ENCODE results near the gene GTF2A1.

The GTF2A1 gene

DNA sequence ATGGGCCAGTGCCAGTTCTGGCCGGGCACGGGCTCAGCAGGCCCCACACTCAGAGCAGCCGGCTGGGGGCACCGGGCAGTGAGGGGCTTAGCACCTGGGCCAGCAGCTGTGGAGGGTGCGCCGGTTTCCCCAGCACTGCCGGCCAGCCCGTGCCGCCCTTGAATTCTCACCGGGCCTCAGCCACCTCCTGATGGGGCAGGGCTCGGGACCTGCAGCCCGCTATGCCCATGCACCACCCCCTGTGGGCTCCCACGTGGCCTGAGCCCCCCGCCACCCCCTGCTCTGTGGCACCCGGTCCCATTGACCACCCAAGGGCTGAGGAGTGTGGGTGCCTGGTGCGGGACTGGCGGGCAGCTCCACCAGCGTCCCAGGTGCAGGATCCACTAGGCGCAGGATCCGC, 15.4 kb upstream of the GTF2A1 start:
- no peak overlapping the region for H2BK120ac ChIP-seq (ENCODE audit: low read depth, low read length)

DNA sequence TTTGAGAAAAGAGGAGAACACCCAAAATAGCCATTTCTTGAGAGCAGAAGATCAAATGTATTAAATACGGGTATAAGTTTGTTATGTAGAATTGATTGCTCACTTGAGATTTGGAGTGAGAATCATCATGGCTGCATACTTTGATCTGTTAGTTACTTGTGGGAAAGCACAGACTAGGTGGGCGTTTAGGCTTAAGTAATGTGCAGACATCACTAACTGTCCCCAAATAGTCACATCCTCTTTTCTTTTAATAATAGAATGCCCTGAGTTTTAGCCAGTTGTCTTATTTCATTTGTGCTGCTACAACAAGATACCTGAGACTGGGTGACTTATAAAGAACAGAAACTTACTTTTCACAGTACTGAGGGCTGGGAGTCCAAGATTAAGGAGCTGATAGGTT, 14.3 kb upstream of the GTF2A1 start:
- no peaks in the 10 kb centered on the region for H3K4me1 ChIP-seq (ENCODE audit: control insufficient read depth, low read depth, low read length)

More for the DNA sequence above, 15.4 kb upstream of the GTF2A1 start:
- Histone ChIP-seq H3K79me1 (ENCODE audit: low read length) (no peaks in the 10 kb centered on the region), H3K4me2 (ENCODE audit: low read length) (no peak overlapping the region), H3K18ac (ENCODE audit: low read length) (no peak overlapping the region), H3K56ac (ENCODE audit: low read length) (no peak overlapping the region), H3K79me2 (ENCODE audit: control insufficient read depth, insufficient read depth, low read length) (no peaks in the 10 kb centered on the region), H4K5ac (ENCODE audit: low read length) (no peak overlapping the region), H4K8ac (ENCODE audit: low read depth, low read length) (no peak overlapping the region), H3K36me3 (ENCODE audit: control insufficient read depth, insufficient read depth, low read length) (no peaks in the 10 kb centered on the region), H3K4me3 (ENCODE audit: low read length) (no peak overlapping the region), H3K23ac (ENCODE audit: low read length) (no peak overlapping the region), H3K4ac (ENCODE audit: low read depth, low read length) (no peak overlapping the region), H2AK5ac (ENCODE audit: low read length) (no peak overlapping the region), H3K27ac (ENCODE audit: low read depth, low read length) (no peak overlapping the region), H3K27me3 (ENCODE audit: insufficient read depth, low read length, poor library complexity) (no peaks in the 10 kb centered on the region), H3K9ac (ENCODE audit: low read length) (no peak overlapping the region), H2BK5ac (ENCODE audit: low read length) (no peak overlapping the region), H2BK15ac (replicated peaks; ENCODE audit: low read depth) (no peak overlapping the region), H3K4me1 (ENCODE audit: control insufficient read depth, low read depth, low read length) (no peaks in the 10 kb centered on the region)
- no peak for DNase-seq
- WGBS (ENCODE audit: extremely low coverage, insufficient coverage, low lambda C conversion rate): no CpG with 5 or more reads among the region's 20 CpGs

DNA sequence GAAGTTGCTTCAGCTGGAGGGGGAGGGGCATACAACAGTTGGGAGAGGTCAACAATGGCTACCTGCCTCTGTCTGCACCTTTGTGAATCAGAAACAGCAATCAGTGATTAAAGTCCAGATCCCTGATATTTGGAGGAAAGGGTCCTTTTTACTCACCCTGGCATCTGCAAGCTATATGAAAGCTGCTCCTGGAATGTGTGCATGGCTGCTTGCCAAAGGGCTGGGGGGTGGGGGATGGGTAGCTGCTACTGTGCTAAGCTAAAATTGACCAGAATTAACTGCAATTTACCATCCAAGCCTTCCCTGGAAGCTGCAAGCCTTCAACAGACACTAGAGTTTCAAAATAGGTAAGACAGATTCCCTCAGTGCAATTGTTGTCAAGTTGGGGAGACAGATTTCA, 13.5 kb upstream of the GTF2A1 start:
- no peak overlapping the region for H2AK5ac ChIP-seq (ENCODE audit: low read length)
- no peak overlapping the region for H4K5ac ChIP-seq (ENCODE audit: low read length)

More for the DNA sequence above, 14.3 kb upstream of the GTF2A1 start:
- H2BK120ac ChIP-seq (ENCODE audit: low read depth, low read length): no peak overlapping the region
- DNase-seq: no peak
- no peaks in the 10 kb centered on the region for H3K27me3 ChIP-seq (ENCODE audit: insufficient read depth, low read length, poor library complexity)
- H3K79me2 ChIP-seq (ENCODE audit: control insufficient read depth, insufficient read depth, low read length): no peaks in the 10 kb centered on the region
- no peak overlapping the region for H2BK15ac ChIP-seq (replicated peaks; ENCODE audit: low read depth)
- no peak overlapping the region for H2BK5ac ChIP-seq (ENCODE audit: low read length)
- no peaks in the 10 kb centered on the region for H3K36me3 ChIP-seq (ENCODE audit: control insufficient read depth, insufficient read depth, low read length)
- no peak overlapping the region for H3K4me2 ChIP-seq (ENCODE audit: low read length)
- whole genome bisulfite sequencing (ENCODE audit: extremely low coverage, insufficient coverage, low lambda C conversion rate): no CpG with 5 or more reads among the region's 2 CpGs
- H4K8ac ChIP-seq (ENCODE audit: low read depth, low read length): no peak overlapping the region
- H3K79me1 ChIP-seq (ENCODE audit: low read length): no peaks in the 10 kb centered on the region
- no peak overlapping the region for H3K27ac ChIP-seq (ENCODE audit: low read depth, low read length)
- no peak overlapping the region for H3K23ac ChIP-seq (ENCODE audit: low read length)
- H3K56ac ChIP-seq (ENCODE audit: low read length): no peak overlapping the region
- no peak overlapping the region for H3K4me3 ChIP-seq (ENCODE audit: low read length)
- no peak overlapping the region for H3K18ac ChIP-seq (ENCODE audit: low read length)
- H3K9ac ChIP-seq (ENCODE audit: low read length): no peak overlapping the region
- no peak overlapping the region for H3K4ac ChIP-seq (ENCODE audit: low read depth, low read length)
- no peak overlapping the region for H4K5ac ChIP-seq (ENCODE audit: low read length)
- no peak overlapping the region for H2AK5ac ChIP-seq (ENCODE audit: low read length)

DNA sequence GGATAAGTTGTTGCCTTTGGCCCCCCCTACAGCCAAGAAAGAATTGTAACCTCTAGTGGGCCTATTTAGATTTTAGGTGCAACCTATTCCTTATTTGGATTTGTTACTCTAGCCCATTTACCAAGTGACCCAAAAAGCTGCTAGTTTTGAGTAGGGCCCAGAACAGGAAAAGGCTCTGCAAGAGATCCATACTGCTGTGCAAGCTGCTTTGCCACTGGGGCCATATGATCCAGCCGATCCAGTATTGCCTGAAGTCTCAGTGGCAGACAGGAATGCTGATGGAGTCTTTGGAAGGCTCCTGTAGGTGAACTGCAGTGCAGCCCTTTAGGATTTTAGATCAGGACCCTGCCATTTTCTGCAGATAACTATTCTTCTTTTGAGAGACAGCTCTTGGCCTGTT, 12.9 kb upstream of the GTF2A1 start:
- Histone ChIP-seq H3K4me2 (ENCODE audit: low read length) (no peak overlapping the region), H3K4ac (ENCODE audit: low read depth, low read length) (no peak overlapping the region), H3K23ac (ENCODE audit: low read length) (no peak overlapping the region), H2AK5ac (ENCODE audit: low read length) (no peak overlapping the region), H3K18ac (ENCODE audit: low read length) (no peak overlapping the region), H4K5ac (ENCODE audit: low read length) (no peak overlapping the region), H2BK5ac (ENCODE audit: low read length) (no peak overlapping the region), H2BK120ac (ENCODE audit: low read depth, low read length) (no peak overlapping the region), H3K27me3 (ENCODE audit: insufficient read depth, low read length, poor library complexity) (no peaks in the 10 kb centered on the region), H3K56ac (ENCODE audit: low read length) (no peak overlapping the region), H3K79me1 (ENCODE audit: low read length) (no peaks in the 10 kb centered on the region), H3K36me3 (ENCODE audit: control insufficient read depth, insufficient read depth, low read length) (no peaks in the 10 kb centered on the region), H3K4me3 (ENCODE audit: low read length) (no peak overlapping the region), H4K8ac (ENCODE audit: low read depth, low read length) (no peak overlapping the region), H3K9ac (ENCODE audit: low read length) (no peak overlapping the region), H3K79me2 (ENCODE audit: control insufficient read depth, insufficient read depth, low read length) (no peaks in the 10 kb centered on the region), H3K4me1 (ENCODE audit: control insufficient read depth, low read depth, low read length) (no peaks in the 10 kb centered on the region), H3K27ac (ENCODE audit: low read depth, low read length) (no peak overlapping the region), H2BK15ac (replicated peaks; ENCODE audit: low read depth) (no peak overlapping the region)
- no CpG with 5 or more reads among the region's 1 CpG for WGBS (ENCODE audit: extremely low coverage, insufficient coverage, low lambda C conversion rate)
- DNase-seq: no peak

More for the DNA sequence above, 13.5 kb upstream of the GTF2A1 start:
- H4K8ac ChIP-seq (ENCODE audit: low read depth, low read length): no peak overlapping the region
- H2BK120ac ChIP-seq (ENCODE audit: low read depth, low read length): no peak overlapping the region
- no peaks in the 10 kb centered on the region for H3K79me2 ChIP-seq (ENCODE audit: control insufficient read depth, insufficient read depth, low read length)
- H3K56ac ChIP-seq (ENCODE audit: low read length): no peak overlapping the region
- no peak overlapping the region for H3K4me3 ChIP-seq (ENCODE audit: low read length)
- no peaks in the 10 kb centered on the region for H3K4me1 ChIP-seq (ENCODE audit: control insufficient read depth, low read depth, low read length)
- H3K9ac ChIP-seq (ENCODE audit: low read length): no peak overlapping the region
- no peak overlapping the region for H3K18ac ChIP-seq (ENCODE audit: low read length)
- H2BK5ac ChIP-seq (ENCODE audit: low read length): no peak overlapping the region
- no peaks in the 10 kb centered on the region for H3K27me3 ChIP-seq (ENCODE audit: insufficient read depth, low read length, poor library complexity)
- no peak overlapping the region for H2BK15ac ChIP-seq (replicated peaks; ENCODE audit: low read depth)
- no peak overlapping the region for H3K4me2 ChIP-seq (ENCODE audit: low read length)
- no peak overlapping the region for H3K4ac ChIP-seq (ENCODE audit: low read depth, low read length)
- H3K36me3 ChIP-seq (ENCODE audit: control insufficient read depth, insufficient read depth, low read length): no peaks in the 10 kb centered on the region
- DNase-seq: no peak
- no peak overlapping the region for H3K27ac ChIP-seq (ENCODE audit: low read depth, low read length)
- H3K79me1 ChIP-seq (ENCODE audit: low read length): no peaks in the 10 kb centered on the region
- no peak overlapping the region for H3K23ac ChIP-seq (ENCODE audit: low read length)

DNA sequence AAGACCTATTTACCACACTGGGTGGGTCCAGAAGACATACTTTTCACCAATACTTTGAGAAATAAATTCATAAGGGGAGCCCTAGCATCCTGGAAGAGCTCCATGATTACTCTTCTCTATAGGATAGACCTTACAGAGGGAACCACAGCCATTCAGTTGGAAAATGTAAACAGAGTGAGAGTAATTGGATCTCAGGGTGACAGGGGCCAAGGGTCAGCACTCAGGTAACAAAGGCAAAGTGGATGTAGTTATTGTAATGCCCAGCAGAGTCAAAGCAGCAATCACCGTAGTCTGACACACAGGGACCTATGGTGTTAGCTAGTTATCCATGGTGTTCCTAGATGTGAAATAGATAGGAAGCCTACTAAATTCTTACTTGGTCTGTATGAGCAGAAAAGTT, 10.8 kb upstream of the GTF2A1 start:
- no peak overlapping the region for H4K5ac ChIP-seq (ENCODE audit: low read length)
- H3K4me1 ChIP-seq (ENCODE audit: control insufficient read depth, low read depth, low read length): no peaks in the 10 kb centered on the region
- no peaks in the 10 kb centered on the region for H3K79me2 ChIP-seq (ENCODE audit: control insufficient read depth, insufficient read depth, low read length)
- no peak overlapping the region for H2AK5ac ChIP-seq (ENCODE audit: low read length)
- no peak overlapping the region for H3K23ac ChIP-seq (ENCODE audit: low read length)
- H3K4me3 ChIP-seq (ENCODE audit: low read length): no peak overlapping the region
- H4K8ac ChIP-seq (ENCODE audit: low read depth, low read length): no peak overlapping the region
- H3K36me3 ChIP-seq (ENCODE audit: control insufficient read depth, insufficient read depth, low read length): no peaks in the 10 kb centered on the region
- H2BK15ac ChIP-seq (replicated peaks; ENCODE audit: low read depth): no peak overlapping the region
- H3K4ac ChIP-seq (ENCODE audit: low read depth, low read length): no peak overlapping the region
- no peak overlapping the region for H2BK5ac ChIP-seq (ENCODE audit: low read length)
- H3K27ac ChIP-seq (ENCODE audit: low read depth, low read length): no peak overlapping the region
- H3K27me3 ChIP-seq (ENCODE audit: insufficient read depth, low read length, poor library complexity): no peaks in the 10 kb centered on the region
- no peak overlapping the region for H3K18ac ChIP-seq (ENCODE audit: low read length)
- no peak overlapping the region for H3K4me2 ChIP-seq (ENCODE audit: low read length)
- no peak for DNase-seq
- no peak overlapping the region for H2BK120ac ChIP-seq (ENCODE audit: low read depth, low read length)
- no CpG with 5 or more reads among the region's 1 CpG for WGBS (ENCODE audit: extremely low coverage, insufficient coverage, low lambda C conversion rate)
- H3K79me1 ChIP-seq (ENCODE audit: low read length): no peaks in the 10 kb centered on the region
- no peak overlapping the region for H3K9ac ChIP-seq (ENCODE audit: low read length)
- H3K56ac ChIP-seq (ENCODE audit: low read length): no peak overlapping the region

DNA sequence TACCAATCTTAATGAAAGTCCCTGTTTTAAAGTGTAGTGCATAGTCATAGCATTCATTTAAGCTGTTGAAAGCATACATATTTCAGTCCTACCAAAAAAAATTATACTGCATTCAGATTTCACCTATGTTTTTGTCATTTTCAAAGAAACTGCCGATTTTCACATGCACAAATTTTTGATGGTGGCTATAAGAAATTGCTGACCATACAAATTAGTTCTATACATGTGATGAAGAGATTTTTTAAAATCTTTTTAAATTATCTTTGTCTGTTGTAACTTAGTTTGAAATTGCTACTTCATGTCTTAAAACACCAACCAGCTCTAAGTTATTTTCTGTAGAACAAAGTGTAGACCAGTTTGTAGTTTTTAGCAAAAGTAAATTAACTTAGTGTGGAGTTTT, 3.5 kb upstream of the GTF2A1 start:
- no peak overlapping the region for H3K23ac ChIP-seq (ENCODE audit: low read length)
- H2BK5ac ChIP-seq (ENCODE audit: low read length): no peak overlapping the region
- no peaks in the 10 kb centered on the region for H3K4me1 ChIP-seq (ENCODE audit: control insufficient read depth, low read depth, low read length)
- H3K27ac ChIP-seq (ENCODE audit: low read depth, low read length): no peak overlapping the region
- H3K9ac ChIP-seq (ENCODE audit: low read length): no peak overlapping the region
- H3K79me1 ChIP-seq (ENCODE audit: low read length): no peaks in the 10 kb centered on the region
- H2AK5ac ChIP-seq (ENCODE audit: low read length): no peak overlapping the region
- H3K79me2 ChIP-seq (ENCODE audit: control insufficient read depth, insufficient read depth, low read length): peaks cover 5% of the 10 kb centered on the region
- H4K5ac ChIP-seq (ENCODE audit: low read length): no peak overlapping the region
- no peak overlapping the region for H3K4me2 ChIP-seq (ENCODE audit: low read length)
- no peaks in the 10 kb centered on the region for H3K36me3 ChIP-seq (ENCODE audit: control insufficient read depth, insufficient read depth, low read length)
- WGBS (ENCODE audit: extremely low coverage, insufficient coverage, low lambda C conversion rate): no CpG with 5 or more reads among the region's 1 CpG
- no peak overlapping the region for H3K18ac ChIP-seq (ENCODE audit: low read length)
- no peak overlapping the region for H4K8ac ChIP-seq (ENCODE audit: low read depth, low read length)
- H2BK120ac ChIP-seq (ENCODE audit: low read depth, low read length): no peak overlapping the region
- no peak overlapping the region for H3K56ac ChIP-seq (ENCODE audit: low read length)
- H2BK15ac ChIP-seq (replicated peaks; ENCODE audit: low read depth): no peak overlapping the region
- no peak overlapping the region for H3K4me3 ChIP-seq (ENCODE audit: low read length)
- no peak for DNase-seq
- no peaks in the 10 kb centered on the region for H3K27me3 ChIP-seq (ENCODE audit: insufficient read depth, low read length, poor library complexity)
- no peak overlapping the region for H3K4ac ChIP-seq (ENCODE audit: low read depth, low read length)
